ENCODE results near the gene PTPRN2.

PTPRN2 gene

DNA sequence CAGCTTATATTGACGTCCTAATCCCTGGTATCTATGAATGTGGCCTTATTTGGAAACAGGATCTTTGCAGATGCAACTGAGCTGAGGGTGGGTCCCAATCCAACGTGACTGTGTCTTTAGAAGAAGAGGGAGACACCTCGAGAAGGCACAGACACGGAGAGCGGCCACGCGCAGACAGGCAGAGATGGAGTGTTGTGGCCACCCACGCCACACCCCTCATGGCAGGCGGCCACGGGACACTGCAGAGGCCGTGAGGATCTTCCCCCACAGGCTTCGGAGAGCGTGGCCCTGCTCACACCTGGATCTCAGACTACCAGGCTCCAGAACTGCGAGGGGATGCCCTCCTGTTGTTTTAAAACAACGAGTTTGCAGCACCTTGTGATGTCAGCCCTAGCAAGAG, 1005.9 kb downstream of the PTPRN2 start:
- peaks cover 22% of the 10 kb centered on the region for H3K4me1 Mint-ChIP-seq
- H3K9me3 Mint-ChIP-seq = peaks cover 2% of the 10 kb centered on the region
- no peak overlapping the region for H3K4me3 Mint-ChIP-seq
- no peaks in the 10 kb centered on the region for H3K36me3 Mint-ChIP-seq
- DNase-seq = no peak
- H3K27me3 Mint-ChIP-seq = peaks cover 60% of the 10 kb centered on the region
- H3K27ac Mint-ChIP-seq = no peak overlapping the region
- CTCF ChIA-PET = no interaction called here

GRCh38 chr7:157580324-157580723, 1007.3 kb downstream of the PTPRN2 start:
- CTCF ChIA-PET = no interaction called here
- Mint-ChIP-seq H3K36me3 (no peaks in the 10 kb centered on the region), H3K9me3 (no peaks in the 10 kb centered on the region), H3K27me3 (peaks cover 54% of the 10 kb centered on the region), H3K27ac (no peak overlapping the region), H3K4me1 (peaks cover 28% of the 10 kb centered on the region), H3K4me3 (no peak overlapping the region)
- no peak for DNase-seq

GRCh38 chr7:157579425-157579824, 1008.2 kb downstream of the PTPRN2 start:
- CTCF ChIA-PET = no interaction called here
- Mint-ChIP-seq H3K27me3 (peaks cover 45% of the 10 kb centered on the region), H3K9me3 (no peaks in the 10 kb centered on the region), H3K4me1 (peaks cover 22% of the 10 kb centered on the region), H3K4me3 (no peak overlapping the region), H3K27ac (no peak overlapping the region), H3K36me3 (no peaks in the 10 kb centered on the region)
- no peak for DNase-seq

GRCh38 chr7:157577796-157578339, 1009.8 kb downstream of the PTPRN2 start:
- Mint-ChIP-seq H3K36me3 (no peaks in the 10 kb centered on the region), H3K4me1 (peaks cover 22% of the 10 kb centered on the region), H3K4me3 (no peak overlapping the region), H3K27me3 (peaks cover 35% of the 10 kb centered on the region), H3K9me3 (no peaks in the 10 kb centered on the region), H3K27ac (no peak overlapping the region)
- DNase-seq = no peak
- CTCF ChIA-PET = interaction anchor here (1.2 kb wide), 1 partner anchor 9 kb away, joined by 3 read pairs; no protein-coding TSS in a partner anchor

DNA sequence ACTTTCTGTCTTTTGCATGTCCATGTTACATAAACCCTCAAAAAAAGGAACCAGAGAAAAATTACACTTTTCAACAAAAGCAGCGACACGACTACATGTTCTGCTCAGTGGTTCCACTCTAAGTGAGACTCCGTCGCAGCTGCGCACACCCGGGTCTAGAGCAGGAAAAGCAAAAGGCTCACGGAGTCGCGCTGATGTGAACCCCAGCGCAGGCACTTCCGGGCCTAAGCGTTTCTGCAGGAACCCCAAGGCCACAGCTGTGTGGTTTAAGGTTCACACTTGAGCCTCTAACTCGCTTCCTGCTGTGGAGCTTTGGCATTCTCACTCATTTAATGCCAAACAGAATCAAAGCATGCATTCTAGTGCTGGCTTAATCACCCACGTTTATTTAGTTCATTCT, 1010.6 kb downstream of the PTPRN2 start:
- no peaks in the 10 kb centered on the region for H3K9me3 Mint-ChIP-seq
- H3K27ac Mint-ChIP-seq = peak overlapping the region; percentile 61
- no peaks in the 10 kb centered on the region for H3K36me3 Mint-ChIP-seq
- H3K4me3 Mint-ChIP-seq = peak overlapping the region; percentile 63
- peaks cover 22% of the 10 kb centered on the region for H3K4me1 Mint-ChIP-seq
- DNase-seq = no peak
- H3K27me3 Mint-ChIP-seq = peaks cover 41% of the 10 kb centered on the region
- CTCF ChIA-PET = interaction anchor here (1.2 kb wide), 1 partner anchor 8 kb away, joined by 3 read pairs; no protein-coding TSS in a partner anchor

- peak overlapping the region; percentile 63 for H3K4me3 Mint-ChIP-seq
- CTCF ChIA-PET = interaction anchor here (1.2 kb wide), 1 partner anchor 8 kb away, joined by 3 read pairs; no protein-coding TSS in a partner anchor
- DNase-seq = peak; percentile 79
Observed at GRCh38 chr7:157576415-157576814, 1011.2 kb downstream of the PTPRN2 start.

DNA sequence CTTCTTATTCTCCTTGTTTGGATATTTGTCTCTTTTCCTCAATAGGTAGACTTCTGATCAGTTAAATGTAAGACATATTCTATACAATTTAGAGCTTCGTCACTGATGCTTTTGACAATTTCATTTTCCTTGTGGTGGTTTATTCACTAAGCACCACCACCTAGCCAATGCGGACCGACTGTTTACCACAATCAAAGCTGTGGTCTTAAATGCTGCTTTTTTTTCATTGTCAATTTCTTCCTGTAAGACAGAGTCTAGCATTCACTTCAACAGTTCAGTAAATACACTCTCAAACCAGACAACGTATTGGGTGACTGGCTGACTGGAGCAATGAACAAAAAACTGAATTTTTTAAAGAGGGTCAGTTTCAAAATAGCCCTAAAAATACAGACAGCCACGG, 1011.8 kb downstream of the PTPRN2 start:
- peak overlapping the region; percentile 63 for H3K4me3 Mint-ChIP-seq
- peaks cover 22% of the 10 kb centered on the region for H3K4me1 Mint-ChIP-seq
- CTCF ChIA-PET = no interaction called here
- H3K27ac Mint-ChIP-seq = no peak overlapping the region
- H3K9me3 Mint-ChIP-seq = no peaks in the 10 kb centered on the region
- H3K36me3 Mint-ChIP-seq = no peaks in the 10 kb centered on the region
- no peak for DNase-seq
- H3K27me3 Mint-ChIP-seq = peaks cover 29% of the 10 kb centered on the region

More at GRCh38 chr7:157576415-157576814, 1011.2 kb downstream of the PTPRN2 start:
- H3K27ac Mint-ChIP-seq = peak overlapping the region; percentile 61
- H3K4me1 Mint-ChIP-seq = peaks cover 22% of the 10 kb centered on the region
- peaks cover 34% of the 10 kb centered on the region for H3K27me3 Mint-ChIP-seq
- no peaks in the 10 kb centered on the region for H3K9me3 Mint-ChIP-seq
- H3K36me3 Mint-ChIP-seq = no peaks in the 10 kb centered on the region

DNA sequence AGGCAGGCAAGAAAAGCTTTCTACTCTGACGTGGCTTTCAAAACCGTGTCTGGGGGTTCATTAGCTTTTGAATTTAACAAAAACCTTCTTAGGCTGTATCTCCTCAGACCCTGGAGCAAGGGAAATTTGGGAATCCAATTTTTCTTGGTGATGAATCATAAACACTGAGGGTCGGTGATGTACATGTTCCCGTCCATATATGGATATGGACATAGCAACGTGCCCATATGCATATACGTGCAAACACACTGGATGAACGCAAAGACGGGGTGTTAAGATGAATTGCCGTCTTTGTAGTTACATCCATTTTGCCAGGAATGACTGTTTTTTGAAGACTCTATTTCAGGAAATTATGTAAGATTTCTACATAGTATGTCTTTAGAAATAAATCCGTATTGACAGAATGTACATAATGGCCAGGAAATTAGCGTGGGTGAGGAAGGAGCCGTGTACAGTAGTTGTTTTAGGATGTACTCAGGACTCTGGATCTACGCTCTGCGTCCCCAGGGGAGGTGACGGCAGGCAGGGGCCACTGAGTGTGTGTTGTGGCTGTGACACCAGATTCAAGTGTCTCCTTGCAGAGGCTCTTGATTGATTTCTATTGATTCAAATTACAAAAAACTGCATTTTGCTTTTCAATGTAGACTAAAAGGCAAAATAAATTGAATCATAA, 1012.6 kb downstream of the PTPRN2 start:
- Mint-ChIP-seq H3K27ac (no peak overlapping the region), H3K4me1 (peaks cover 28% of the 10 kb centered on the region), H3K27me3 (peaks cover 29% of the 10 kb centered on the region), H3K4me3 (no peak overlapping the region), H3K9me3 (no peaks in the 10 kb centered on the region), H3K36me3 (no peaks in the 10 kb centered on the region)
- CTCF ChIA-PET = no interaction called here
- DNase-seq = no peak

- Mint-ChIP-seq H3K9me3 (no peaks in the 10 kb centered on the region), H3K36me3 (no peaks in the 10 kb centered on the region), H3K4me1 (peaks cover 36% of the 10 kb centered on the region), H3K27me3 (peaks cover 26% of the 10 kb centered on the region), H3K4me3 (no peak overlapping the region), H3K27ac (no peak overlapping the region)
- no peak for DNase-seq
- CTCF ChIA-PET = no interaction called here
Observed at GRCh38 chr7:157574120-157574825, 1013.4 kb downstream of the PTPRN2 start.

- CTCF ChIA-PET = no interaction called here
- Mint-ChIP-seq H3K27ac (no peak overlapping the region), H3K4me3 (no peak overlapping the region), H3K9me3 (no peaks in the 10 kb centered on the region), H3K4me1 (peaks cover 46% of the 10 kb centered on the region), H3K27me3 (peaks cover 27% of the 10 kb centered on the region), H3K36me3 (no peaks in the 10 kb centered on the region)
- DNase-seq = no peak
Observed at GRCh38 chr7:157573244-157573643, 1014.4 kb downstream of the PTPRN2 start.

- Mint-ChIP-seq H3K27ac (no peak overlapping the region), H3K4me1 (peaks cover 52% of the 10 kb centered on the region), H3K9me3 (no peaks in the 10 kb centered on the region), H3K27me3 (peaks cover 31% of the 10 kb centered on the region), H3K4me3 (no peak overlapping the region), H3K36me3 (no peaks in the 10 kb centered on the region)
- CTCF ChIA-PET = no interaction called here
- no peak for DNase-seq
Observed at GRCh38 chr7:157572622-157573021, 1015.0 kb downstream of the PTPRN2 start.

- no peak for DNase-seq
- Mint-ChIP-seq H3K4me3 (no peak overlapping the region), H3K9me3 (no peaks in the 10 kb centered on the region), H3K4me1 (peaks cover 42% of the 10 kb centered on the region), H3K36me3 (peaks cover 1% of the 10 kb centered on the region), H3K27me3 (peaks cover 27% of the 10 kb centered on the region), H3K27ac (no peak overlapping the region)
- CTCF ChIA-PET = no interaction called here
Observed at GRCh38 chr7:157570531-157571200, 1017.0 kb downstream of the PTPRN2 start.

DNA sequence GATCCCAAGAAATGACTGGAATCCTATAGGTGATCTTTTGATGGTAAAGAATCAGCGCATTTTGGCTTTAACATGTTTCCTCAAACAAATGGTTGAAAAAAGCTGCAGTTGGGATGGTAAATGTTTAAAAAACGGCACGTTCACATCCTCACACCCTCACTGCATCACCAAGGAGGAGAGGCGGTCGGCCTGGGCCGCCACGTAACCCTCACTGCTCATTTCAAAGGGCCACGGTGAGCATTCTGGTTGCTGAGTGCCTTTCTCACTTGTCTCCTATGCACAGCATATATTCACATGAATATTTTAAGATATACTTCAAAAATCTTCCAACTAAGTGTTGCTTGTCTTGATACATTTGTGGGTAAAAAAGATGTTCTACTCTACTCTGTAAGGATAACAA, 1017.7 kb downstream of the PTPRN2 start:
- H3K9me3 Mint-ChIP-seq = no peaks in the 10 kb centered on the region
- H3K4me3 Mint-ChIP-seq = no peak overlapping the region
- peak; percentile 13 for DNase-seq
- peaks cover 27% of the 10 kb centered on the region for H3K27me3 Mint-ChIP-seq
- H3K4me1 Mint-ChIP-seq = peaks cover 36% of the 10 kb centered on the region
- H3K36me3 Mint-ChIP-seq = peaks cover 1% of the 10 kb centered on the region
- CTCF ChIA-PET = no interaction called here
- no peak overlapping the region for H3K27ac Mint-ChIP-seq

DNA sequence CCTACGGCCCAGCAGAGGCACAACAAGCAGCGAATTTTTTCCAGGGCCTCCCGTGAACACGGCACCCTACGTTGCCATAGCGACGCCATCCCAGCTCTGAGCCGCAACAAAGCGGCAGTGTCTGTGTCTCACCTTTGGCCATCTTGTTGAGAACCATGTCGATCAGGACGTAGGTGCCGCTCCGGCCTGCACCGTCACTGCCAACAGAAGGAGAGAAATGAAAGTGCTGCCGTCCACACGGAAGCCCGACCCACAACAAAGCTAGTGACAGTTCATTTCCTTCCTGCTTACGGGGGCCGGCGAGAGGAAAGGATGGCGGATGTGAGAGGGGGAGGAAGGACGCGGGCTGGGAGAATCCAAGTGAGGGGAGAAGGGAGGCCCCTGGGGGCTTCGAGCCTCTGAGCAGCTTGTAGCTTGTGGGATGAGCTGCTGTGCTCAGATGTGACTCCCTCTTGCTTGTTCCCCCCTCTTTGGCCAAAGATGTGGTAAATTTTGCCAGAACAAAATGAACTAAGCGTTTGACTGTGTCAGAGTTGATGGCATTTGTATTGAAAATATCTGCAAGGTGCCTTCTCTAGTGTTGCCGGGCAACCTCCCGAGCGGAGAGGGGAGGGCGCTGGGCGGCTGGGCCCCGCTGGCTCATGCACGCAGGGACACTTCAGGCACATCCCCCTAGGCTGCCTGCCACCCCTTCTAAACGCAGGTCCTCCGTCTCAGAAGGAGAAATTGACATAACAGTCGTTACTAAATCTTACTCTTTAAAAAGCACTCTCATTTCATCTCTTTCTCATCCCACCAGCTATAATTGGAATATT, 1018.6 kb downstream of the PTPRN2 start:
- peak; percentile 80 for DNase-seq
- H3K27ac Mint-ChIP-seq = peak overlapping the region; percentile 85
- H3K36me3 Mint-ChIP-seq = peaks cover 1% of the 10 kb centered on the region
- H3K4me1 Mint-ChIP-seq = peaks cover 36% of the 10 kb centered on the region
- peaks cover 27% of the 10 kb centered on the region for H3K27me3 Mint-ChIP-seq
- H3K9me3 Mint-ChIP-seq = no peaks in the 10 kb centered on the region
- H3K4me3 Mint-ChIP-seq = peak overlapping the region; percentile 81
- CTCF ChIA-PET = interaction anchor here (0.8 kb wide), 2 partner anchors 8 to 44 kb away, joined by 3 read pairs; no protein-coding TSS in a partner anchor

Measured in activated naive CD4-positive, alpha-beta T cell treated with anti-CD3 and anti-CD28 coated beads, Interleukin-2, amount 10 ng/mL, durations not matched to agents 7 days and 5 days (primary cell).